ENCODE data around the gene KCNK1.

GRCh38 chr1:233672732-233673131 lies 58.8 kb downstream of the KCNK1 start:
- no peak for TF ChIP-seq CTCF (IDR thresholded peaks at IDR 0.05)
- no peak for TF ChIP-seq SMC3 (IDR thresholded peaks at IDR 0.05)
- TF ChIP-seq RARB (CRISPR knock-in tag; IDR thresholded peaks at IDR 0.05) = no peak
- TF ChIP-seq BHLHE40 (IDR thresholded peaks at IDR 0.05; ENCODE audit: low read depth, low read length) = no peak
- TF ChIP-seq RAD21 (conservative IDR thresholded peaks at IDR 0.05 in 1 of 2, IDR thresholded peaks at IDR 0.05 in 1 of 2) = no peak
- no peak for TF ChIP-seq EP300 (IDR thresholded peaks at IDR 0.05)
- TF ChIP-seq CHD2 (IDR thresholded peaks at IDR 0.05; ENCODE audit: low read length, partially characterized antibody) = no peak
- no peak for TF ChIP-seq ZC3H11A (IDR thresholded peaks at IDR 0.05)
- no peak for TF ChIP-seq ELK1 (IDR thresholded peaks at IDR 0.05; ENCODE audit: low read depth, low read length)
